Measurements from ENCODE around the gene NHERF2.
"Not testable (repeated sequence)": the region's sequence is repeated elsewhere in the genome, so short reads cannot be mapped to it uniquely, and the experiment has no call there.

Gene NHERF2

GRCh38 chr16:2029350-2029749, 2.6 kb downstream of the NHERF2 start:
- no peak for DNase-seq

- no peak for DNase-seq
Observed at GRCh38 chr16:2030036-2030435, 3.3 kb downstream of the NHERF2 start.

- DNase-seq, result no peak
Observed at GRCh38 chr16:2031081-2031577, 4.4 kb downstream of the NHERF2 start.

GRCh38 chr16:2032285-2033056, 5.8 kb downstream of the NHERF2 start:
- DNase-seq, result no peak

- DNase-seq, result peak; percentile 38
Observed at GRCh38 chr16:2033057-2033908, 6.6 kb downstream of the NHERF2 start.

- DNase-seq, result not testable (repeated sequence)
Observed at GRCh38 chr16:2033909-2034695, 7.4 kb downstream of the NHERF2 start.

GRCh38 chr16:2034696-2035430, 8.2 kb downstream of the NHERF2 start:
- DNase-seq, result no peak

- no peak for DNase-seq
Observed at GRCh38 chr16:2035431-2036199, 8.9 kb downstream of the NHERF2 start.

- no peak for DNase-seq
Observed at GRCh38 chr16:2036200-2036966, 9.7 kb downstream of the NHERF2 start.

GRCh38 chr16:2037115-2037514, 10.4 kb downstream of the NHERF2 start:
- DNase-seq, result no peak

- no peak for DNase-seq
Observed at GRCh38 chr16:2037647-2038381, 11.1 kb downstream of the NHERF2 start.

GRCh38 chr16:2038382-2039231, 11.9 kb downstream of the NHERF2 start:
- no peak for DNase-seq

- DNase-seq, result no peak
Observed at GRCh38 chr16:2039274-2040031, 12.8 kb downstream of the NHERF2 start.

GRCh38 chr16:2040041-2040786, 13.5 kb downstream of the NHERF2 start:
- no peak for DNase-seq

GRCh38 chr16:2040787-2041522, 14.3 kb downstream of the NHERF2 start:
- no peak for DNase-seq

- no peak for DNase-seq
Observed at GRCh38 chr16:2042171-2042985, 15.7 kb downstream of the NHERF2 start.
